HCT116 (cell line): Measurements from ENCODE around the gene TTC33. TPM values are rescaled to one million over a fixed set of nuclear protein-coding genes. Genes with fewer than 3 reads are reported as not detected.

Experiments
- ATAC-seq: fragments of 200-7000 bp; cut with Tn5 transposase; 2 replicates; pipeline ENCODE4 v1.9.1; 2020; ENCODE audit warnings: mild to moderate bottlenecking, moderate library complexity
- BruUV-seq: library from RNA; stranded (reverse); fragments of 400-500 nt; replicated peaks from 2 replicates; lab custom pipeline; 2021; lab: Mats Ljungman, UMichigan
- CTCF ChIA-PET: fragments of 300-600 bp; sonication (Branson Sonifier 250); formaldehyde crosslinking; loops from one replicate; lab custom pipeline; 2021; ENCODE audit warnings: antibody characterized with exemption; lab: Charles Lee
- POLR2A ChIA-PET: fragments of 300-600, 350-600 bp; sonication (Branson Sonifier 250); formaldehyde crosslinking; loops from one replicate; lab custom pipeline; 2021; ENCODE audit warnings: antibody characterized with exemption; lab: Charles Lee
- RAD21 ChIA-PET, 2 experiments: fragments of 300-600 bp; sonication (Branson Sonifier 250); formaldehyde crosslinking; loops; one replicate each; lab custom pipeline; 2023; ENCODE audit warnings: low total read pairs in 2 of 2; ENCODE audit not compliant: uncharacterized antibody in 2 of 2, unreplicated experiment in 2 of 2, low non-redundant PET in 1 of 2; lab: Charles Lee
- DNase-seq: peaks from one replicate; pipeline ENCODE4 v3.0.0-alpha.2; 2010; ENCODE audit warnings: low read depth, low spot score
- H2AFZ ChIP-seq: fragments of 200-600 bp; shearing (Covaris generic), sonication (generic); 2 replicates; pipeline ENCODE4 v1.6.1; 2017; ENCODE audit warnings: low read depth, mixed run types, mixed read lengths, antibody characterized with exemption, low read length; ENCODE audit not compliant: poor library complexity, severe bottlenecking
- H3K27ac ChIP-seq: 2 replicates; pipeline ENCODE4 v1.5.1; 2012; ENCODE audit warnings: low read depth, low read length
- H3K27me3 ChIP-seq: fragments of 200-600 bp; sonication (generic); 2 replicates; pipeline ENCODE4 v1.6.1; 2016; ENCODE audit warnings: mixed run types, low read length, mixed read lengths; ENCODE audit not compliant: insufficient read depth
- H3K36me3 ChIP-seq, 2 experiments: fragments of 200-500 bp in 1 of 2; fragments of 200-600 bp in 1 of 2; sonication (Bioruptor generic) in 1 of 2; sonication (generic) in 1 of 2; 2 replicates each; pipeline versions ENCODE4 v1.5.1 to v1.6.1; 2014 to 2016; ENCODE audit warnings: low read length in 2 of 2, inconsistent platforms in 1 of 2, mixed read lengths in 1 of 2, mixed run types in 1 of 2; ENCODE audit not compliant: insufficient read depth in 2 of 2, control insufficient read depth in 1 of 2
- H3K4me1 ChIP-seq, 2 experiments: fragments of 200-600 bp in 1 of 2; sonication (generic) in 1 of 2; 2 replicates each; pipeline versions ENCODE4 v1.5.1 to v1.6.1; 2012 to 2017; ENCODE audit warnings: low read length in 2 of 2, inconsistent platforms in 1 of 2, mild to moderate bottlenecking in 1 of 2, mixed read lengths in 1 of 2, mixed run types in 1 of 2, moderate library complexity in 1 of 2; ENCODE audit not compliant: insufficient read depth in 2 of 2, control insufficient read depth in 1 of 2
- H3K4me2 ChIP-seq: fragments of 200-600 bp; sonication (generic); 2 replicates; pipeline ENCODE4 v1.6.1; 2017; ENCODE audit warnings: mixed run types, low read length, mixed read lengths
- H3K4me3 ChIP-seq, 2 experiments: fragments of 200-600 bp in 1 of 2; sonication (generic) in 1 of 2; replicated peaks in 1 of 2; 2 replicates each; pipeline ENCODE4 v1.5.1; 2011 to 2016; ENCODE audit warnings: low read length in 2 of 2, control low read depth in 1 of 2, low read depth in 1 of 2, mild to moderate bottlenecking in 1 of 2, mixed read lengths in 1 of 2, mixed run types in 1 of 2
- H3K79me2 ChIP-seq: fragments of 200-600 bp; sonication (generic); 2 replicates; pipeline ENCODE4 v1.6.1; 2017; ENCODE audit warnings: mild to moderate bottlenecking, mixed run types, low read length, moderate library complexity, mixed read lengths; ENCODE audit not compliant: insufficient read depth
- H3K9ac ChIP-seq: fragments of 200-600 bp; sonication (generic); 2 replicates; pipeline ENCODE4 v1.6.1; 2016; ENCODE audit warnings: low read length, mixed read lengths
- H3K9me2 ChIP-seq: fragments of 200-600 bp; sonication (generic), shearing (Covaris generic); 2 replicates; pipeline ENCODE4 v1.6.1; 2017; ENCODE audit warnings: mixed run types, mild to moderate bottlenecking, moderate library complexity; ENCODE audit not compliant: insufficient read depth
- H3K9me3 ChIP-seq, 2 experiments: fragments of 200-500 bp in 1 of 2; fragments of 200-600 bp in 1 of 2; sonication (Bioruptor generic) in 1 of 2; sonication (generic) in 1 of 2; 2 replicates each; pipeline ENCODE4 v1.6.1; 2014 to 2017; ENCODE audit warnings: low read length in 2 of 2, mixed read lengths in 2 of 2, inconsistent platforms in 1 of 2, low read depth in 1 of 2, mild to moderate bottlenecking in 1 of 2, mixed run types in 1 of 2, moderate library complexity in 1 of 2; ENCODE audit not compliant: control insufficient read depth in 1 of 2, insufficient read depth in 1 of 2
- H4K20me1 ChIP-seq: fragments of 200-600 bp; sonication (generic), shearing (Covaris generic); 2 replicates; pipeline ENCODE4 v1.6.1; 2017; ENCODE audit warnings: mixed run types, mild to moderate bottlenecking, moderate library complexity; ENCODE audit not compliant: insufficient read depth
- CBX3 ChIP-seq: IDR thresholded peaks from 2 replicates; pipeline ENCODE4 v1.6.1; 2012; ENCODE audit warnings: low read depth
- EGR1 ChIP-seq: IDR thresholded peaks from 2 replicates; pipeline ENCODE4 v1.6.1; 2012; ENCODE audit warnings: low read depth
- ELF1 ChIP-seq: IDR thresholded peaks from 2 replicates; pipeline ENCODE4 v1.6.1; 2012; ENCODE audit warnings: low read depth, borderline replicate concordance
- EZH2 ChIP-seq: fragments of 200-600 bp; sonication (generic); IDR thresholded peaks from 2 replicates; pipeline ENCODE4 v1.6.1; 2017; ENCODE audit warnings: antibody characterized with exemption, mixed run types
- JUND ChIP-seq: IDR thresholded peaks from 2 replicates; pipeline ENCODE4 v1.6.1; 2012
- POLR2A ChIP-seq: IDR thresholded peaks from 2 replicates; pipeline ENCODE4 v1.7.0; 2011; ENCODE audit warnings: borderline replicate concordance; ENCODE audit not compliant: insufficient read depth, insufficient read length; ENCODE audit errors: extremely low read depth
- SP1 ChIP-seq: IDR thresholded peaks from 2 replicates; pipeline ENCODE4 v1.6.1; 2012; ENCODE audit warnings: low read depth
- intact Hi-C: fragments of 100-400 bp; cut with micrococcal nuclease; formaldehyde crosslinking; loops from 2 replicates; pipeline ENCODE4 v1.10.0; 2022
- total RNA-seq: library from RNA; stranded (reverse); gene quantifications from one replicate; pipeline ENCODE4 v1.2.1, GENCODE V29; 2021; ENCODE audit not compliant: unreplicated experiment
- TF ChIP-seq, protein P1 (sequence below): IDR thresholded peaks from 2 replicates; pipeline ENCODE4 v1.6.1; 2012; ENCODE audit warnings: low read depth

TTC33 gene
- total RNA-seq, 1 experiment from 2014 or later = 14.5 TPM

DNA sequence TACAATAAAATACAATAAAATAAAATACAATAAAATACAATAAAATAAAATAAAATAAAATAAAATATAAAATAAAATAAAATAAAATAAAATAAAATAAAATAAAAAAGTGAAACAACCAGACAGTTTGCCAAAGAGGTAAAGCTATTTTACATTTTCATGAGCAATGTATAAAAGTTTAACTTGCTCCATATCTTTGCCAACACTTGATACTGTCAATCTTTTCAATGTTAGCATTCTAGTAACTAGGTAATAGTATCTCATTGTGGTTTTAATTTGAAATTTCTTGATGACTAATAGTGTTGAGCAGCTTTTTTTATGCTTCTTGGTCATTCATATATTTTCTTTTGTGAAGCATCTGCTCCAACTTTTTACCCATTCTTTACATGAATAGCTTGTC is 17.3 kb downstream of the TTC33 start:
- ATAC-seq = no peak
- intact Hi-C loops = loop anchor here (5.0 to 10.0 kb wide), 2 partner anchors 1161 to 1524 kb away; partner anchors contain the start of gene FYB1
- Histone ChIP-seq H4K20me1 (no peaks in the 10 kb centered on the region), H3K36me3 (no peaks in the 10 kb centered on the region), H3K9me3 (no peaks in the 10 kb centered on the region), H3K79me2 (no peaks in the 10 kb centered on the region), H3K27ac (no peak overlapping the region), H3K27me3 (no peaks in the 10 kb centered on the region), H3K9me2 (no peaks in the 10 kb centered on the region), H3K4me2 (no peak overlapping the region), H3K4me1 (peaks cover 0 to 17% of the 10 kb centered on the region in 2 experiments; a peak in 1 of 4 replicates), H2AFZ (no peak overlapping the region), H3K9ac (no peak overlapping the region), H3K4me3 (no peak overlapping the region)
- ChIA-PET RAD21 (no interaction called here), CTCF (no interaction called here), POLR2A (no interaction called here)
- BruUV-seq = no TSS peak
- TF ChIP-seq EZH2 (no peak), ELF1 (no peak), POLR2A (no peak), SP1 (no peak), EGR1 (no peak), CBX3 (no peak), JUND (no peak)
- TF ChIP-seq, protein P1, sequence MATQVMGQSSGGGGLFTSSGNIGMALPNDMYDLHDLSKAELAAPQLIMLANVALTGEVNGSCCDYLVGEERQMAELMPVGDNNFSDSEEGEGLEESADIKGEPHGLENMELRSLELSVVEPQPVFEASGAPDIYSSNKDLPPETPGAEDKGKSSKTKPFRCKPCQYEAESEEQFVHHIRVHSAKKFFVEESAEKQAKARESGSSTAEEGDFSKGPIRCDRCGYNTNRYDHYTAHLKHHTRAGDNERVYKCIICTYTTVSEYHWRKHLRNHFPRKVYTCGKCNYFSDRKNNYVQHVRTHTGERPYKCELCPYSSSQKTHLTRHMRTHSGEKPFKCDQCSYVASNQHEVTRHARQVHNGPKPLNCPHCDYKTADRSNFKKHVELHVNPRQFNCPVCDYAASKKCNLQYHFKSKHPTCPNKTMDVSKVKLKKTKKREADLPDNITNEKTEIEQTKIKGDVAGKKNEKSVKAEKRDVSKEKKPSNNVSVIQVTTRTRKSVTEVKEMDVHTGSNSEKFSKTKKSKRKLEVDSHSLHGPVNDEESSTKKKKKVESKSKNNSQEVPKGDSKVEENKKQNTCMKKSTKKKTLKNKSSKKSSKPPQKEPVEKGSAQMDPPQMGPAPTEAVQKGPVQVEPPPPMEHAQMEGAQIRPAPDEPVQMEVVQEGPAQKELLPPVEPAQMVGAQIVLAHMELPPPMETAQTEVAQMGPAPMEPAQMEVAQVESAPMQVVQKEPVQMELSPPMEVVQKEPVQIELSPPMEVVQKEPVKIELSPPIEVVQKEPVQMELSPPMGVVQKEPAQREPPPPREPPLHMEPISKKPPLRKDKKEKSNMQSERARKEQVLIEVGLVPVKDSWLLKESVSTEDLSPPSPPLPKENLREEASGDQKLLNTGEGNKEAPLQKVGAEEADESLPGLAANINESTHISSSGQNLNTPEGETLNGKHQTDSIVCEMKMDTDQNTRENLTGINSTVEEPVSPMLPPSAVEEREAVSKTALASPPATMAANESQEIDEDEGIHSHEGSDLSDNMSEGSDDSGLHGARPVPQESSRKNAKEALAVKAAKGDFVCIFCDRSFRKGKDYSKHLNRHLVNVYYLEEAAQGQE = no peak
- no peak for DNase-seq
